Activated T-helper 1 cell treated with Interleukin-2 at 50 U/mL for 16 hours (primary cell): ENCODE data around the gene MAP3K4.

ENCODE experiments used
- DNase-seq: peaks from one replicate; pipeline ENCODE4 v3.0.0-alpha.2; 2020; ENCODE audit warnings: low read depth

The MAP3K4 gene

GRCh38 chr6:161125591-161125990, 134.0 kb downstream of the MAP3K4 start:
- no peak for DNase-seq

- no peak for DNase-seq
Measured at GRCh38 chr6:161127071-161127740, 135.6 kb downstream of the MAP3K4 start.

- no peak for DNase-seq
Measured at GRCh38 chr6:161128230-161128629, 136.7 kb downstream of the MAP3K4 start.

DNA sequence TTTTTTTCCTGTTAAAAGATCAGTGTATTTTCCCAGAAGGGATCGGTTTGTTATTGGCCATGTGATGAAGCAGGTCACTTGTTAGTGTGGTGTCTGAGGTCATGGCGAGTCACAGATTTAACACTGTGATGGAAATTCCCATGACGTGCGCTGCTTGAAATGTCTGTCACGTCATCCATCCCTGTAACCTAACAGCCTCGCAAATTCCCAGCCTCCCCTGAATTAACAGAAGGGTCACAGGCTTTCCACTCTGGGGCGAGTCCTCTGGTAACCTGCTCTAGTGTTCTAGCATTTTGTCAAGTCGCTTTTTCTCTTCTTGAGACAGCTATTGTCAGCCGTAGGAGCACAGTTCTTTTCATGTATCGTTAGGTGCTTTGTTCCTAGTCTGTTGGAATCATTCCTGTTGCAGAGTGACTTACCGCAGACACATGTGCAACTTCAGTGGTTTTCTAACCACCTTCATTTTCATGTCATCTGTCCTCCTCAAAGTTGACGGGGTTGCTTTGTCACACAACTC, 137.2 kb downstream of the MAP3K4 start:
- no peak for DNase-seq

DNA sequence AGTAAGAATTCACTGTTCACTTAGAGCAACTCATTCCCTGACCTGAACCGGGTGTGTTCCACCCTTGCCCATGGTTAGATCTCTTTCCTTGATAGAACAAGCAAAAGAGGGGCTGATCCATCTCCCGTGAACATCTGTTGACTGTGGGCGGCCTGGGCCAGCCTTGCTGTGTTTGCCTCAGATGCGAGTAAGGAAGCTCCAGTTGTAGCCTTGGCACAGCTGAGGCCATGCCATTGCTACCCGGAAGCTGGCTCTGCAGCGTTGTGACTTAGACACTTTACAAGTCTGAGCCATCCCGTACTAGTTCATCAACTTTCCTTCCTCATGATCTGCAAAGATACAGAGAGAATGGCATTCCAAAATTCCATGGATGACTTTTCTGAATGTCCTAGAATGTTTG, 139.0 kb downstream of the MAP3K4 start:
- DNase-seq, result no peak

DNA sequence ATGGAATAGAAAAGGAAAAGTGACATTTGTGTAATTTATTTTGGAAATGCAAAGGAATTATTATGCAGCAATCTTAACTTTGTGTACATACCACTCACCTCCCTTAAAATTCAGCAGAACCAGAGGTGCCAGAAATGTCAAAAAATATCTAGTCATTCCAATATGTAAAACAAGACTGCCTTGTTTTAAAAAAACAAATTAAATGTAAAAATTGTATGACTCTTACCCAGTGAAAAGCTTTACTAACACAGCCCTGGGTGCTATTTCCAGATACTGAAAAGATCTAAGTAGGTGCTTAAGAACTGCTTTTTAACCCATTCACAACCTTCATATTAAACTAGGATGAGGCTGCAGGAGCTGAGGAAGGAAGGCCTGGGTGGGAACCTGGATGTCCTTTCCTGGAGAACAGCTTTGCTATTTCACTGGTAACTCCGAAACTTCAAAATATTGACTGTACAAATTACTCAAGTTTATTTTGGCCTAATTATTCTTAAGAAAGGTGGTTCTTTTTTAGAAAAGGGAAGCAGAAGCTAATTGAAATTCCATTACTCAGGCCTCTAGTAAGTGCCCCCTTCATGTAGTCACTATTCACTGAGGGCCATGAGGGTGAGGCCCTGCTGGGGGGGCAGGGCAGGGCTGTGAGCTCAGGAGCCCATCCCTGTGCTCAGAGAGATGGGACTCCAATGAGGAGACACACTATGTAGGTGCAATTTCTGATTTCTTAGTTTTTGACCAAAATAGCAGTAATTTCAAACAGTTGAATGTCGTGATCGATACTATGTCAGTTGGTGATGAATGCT, 139.6 kb downstream of the MAP3K4 start:
- DNase-seq, result no peak

DNA sequence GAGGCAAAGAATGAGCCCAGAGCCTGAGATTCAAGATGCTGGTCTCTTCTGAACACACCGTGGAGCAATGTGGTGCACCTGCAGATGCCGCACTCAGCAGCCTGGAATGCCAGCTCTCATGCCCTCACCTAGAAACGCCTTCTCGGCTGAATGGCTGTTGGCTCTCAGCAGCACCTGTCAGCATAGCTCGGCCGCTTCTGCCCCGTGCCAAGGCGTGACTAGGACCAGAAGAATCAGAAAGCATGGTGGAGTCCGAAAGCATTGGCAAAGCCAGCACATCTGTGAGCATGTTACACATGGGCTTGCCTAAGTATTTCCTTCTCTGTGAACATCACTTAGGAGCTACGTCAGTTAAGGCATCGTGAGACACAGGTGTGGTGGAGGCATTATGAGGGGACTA, 140.8 kb downstream of the MAP3K4 start:
- no peak for DNase-seq

GRCh38 chr6:161133963-161134362, 142.4 kb downstream of the MAP3K4 start:
- DNase-seq, result no peak

DNA sequence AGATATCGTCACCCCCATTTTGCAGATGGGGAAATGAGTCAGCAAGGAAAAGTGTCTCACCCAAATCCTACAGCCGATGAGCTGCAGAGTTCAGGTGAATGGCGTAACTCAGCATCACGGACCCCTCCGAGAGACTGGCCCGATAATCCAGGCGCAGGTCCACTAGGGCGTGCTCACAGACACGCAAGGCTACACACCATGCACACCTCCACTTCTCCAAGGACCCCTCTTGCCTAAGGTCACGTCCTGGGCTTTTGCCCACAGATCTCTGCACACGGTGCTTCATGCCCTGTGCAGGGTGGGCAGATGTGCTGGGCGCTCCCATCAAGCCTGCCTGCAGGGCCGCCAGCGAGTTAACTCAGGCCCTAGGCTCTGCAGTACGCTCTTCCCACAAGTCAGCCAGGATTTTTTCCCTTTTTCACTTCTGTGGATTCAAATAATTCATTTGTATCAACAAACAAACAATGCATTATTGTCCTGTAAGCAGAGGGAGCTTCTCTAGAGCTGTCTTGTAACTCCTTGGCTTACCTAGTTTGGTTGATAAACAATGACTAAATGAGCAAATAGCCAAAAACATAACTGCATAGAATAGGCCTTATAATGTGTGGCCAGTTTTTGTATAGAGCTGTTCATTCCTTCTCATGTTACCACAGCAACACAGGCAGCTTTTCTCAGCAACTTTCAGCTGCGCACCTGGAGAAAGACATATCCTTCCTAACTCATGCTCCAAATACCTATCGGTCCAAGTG, 143.2 kb downstream of the MAP3K4 start:
- DNase-seq, result no peak

- DNase-seq, result no peak
Measured at GRCh38 chr6:161135695-161136591, 144.4 kb downstream of the MAP3K4 start.

DNA sequence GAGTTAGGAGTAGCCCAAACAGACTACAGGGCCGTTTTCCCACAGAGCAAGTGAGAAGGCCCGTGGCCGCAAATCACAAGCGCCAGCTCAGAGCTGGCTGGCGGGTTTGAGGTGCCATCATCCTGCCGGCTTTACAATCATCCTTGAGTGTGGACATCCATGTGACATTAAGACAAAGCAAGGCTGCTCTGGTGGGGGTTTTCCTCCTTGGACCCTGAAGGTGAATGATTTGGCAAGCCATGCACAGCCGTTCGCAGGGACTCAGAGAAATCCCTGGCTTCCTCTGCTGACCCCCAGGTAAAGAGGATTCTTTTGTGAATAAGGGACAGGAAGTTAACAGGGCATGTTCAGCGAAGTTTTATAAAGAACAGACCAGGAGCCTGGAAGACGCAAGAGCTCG, 145.1 kb downstream of the MAP3K4 start:
- DNase-seq, result no peak

DNA sequence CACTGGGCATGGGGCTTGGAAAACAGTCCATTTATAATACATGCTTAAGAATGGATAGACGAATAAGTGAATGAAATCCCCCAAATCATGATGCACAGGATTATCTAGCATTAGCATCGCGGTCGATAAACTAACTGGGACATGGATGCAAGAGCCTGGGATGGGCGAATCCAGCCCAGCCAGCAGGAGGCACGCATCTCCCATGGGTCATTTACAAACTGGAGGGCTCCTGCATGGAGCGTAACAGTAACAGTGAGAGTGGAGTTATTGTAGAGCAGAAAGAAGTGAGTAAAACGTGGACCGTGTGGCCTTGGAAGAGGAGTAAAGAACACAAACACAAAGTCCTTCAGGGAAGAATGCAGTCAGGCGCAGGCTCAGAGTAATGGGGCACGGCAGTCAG, 145.8 kb downstream of the MAP3K4 start:
- DNase-seq, result no peak

GRCh38 chr6:161137839-161138542, 146.4 kb downstream of the MAP3K4 start:
- DNase-seq, result no peak

DNA sequence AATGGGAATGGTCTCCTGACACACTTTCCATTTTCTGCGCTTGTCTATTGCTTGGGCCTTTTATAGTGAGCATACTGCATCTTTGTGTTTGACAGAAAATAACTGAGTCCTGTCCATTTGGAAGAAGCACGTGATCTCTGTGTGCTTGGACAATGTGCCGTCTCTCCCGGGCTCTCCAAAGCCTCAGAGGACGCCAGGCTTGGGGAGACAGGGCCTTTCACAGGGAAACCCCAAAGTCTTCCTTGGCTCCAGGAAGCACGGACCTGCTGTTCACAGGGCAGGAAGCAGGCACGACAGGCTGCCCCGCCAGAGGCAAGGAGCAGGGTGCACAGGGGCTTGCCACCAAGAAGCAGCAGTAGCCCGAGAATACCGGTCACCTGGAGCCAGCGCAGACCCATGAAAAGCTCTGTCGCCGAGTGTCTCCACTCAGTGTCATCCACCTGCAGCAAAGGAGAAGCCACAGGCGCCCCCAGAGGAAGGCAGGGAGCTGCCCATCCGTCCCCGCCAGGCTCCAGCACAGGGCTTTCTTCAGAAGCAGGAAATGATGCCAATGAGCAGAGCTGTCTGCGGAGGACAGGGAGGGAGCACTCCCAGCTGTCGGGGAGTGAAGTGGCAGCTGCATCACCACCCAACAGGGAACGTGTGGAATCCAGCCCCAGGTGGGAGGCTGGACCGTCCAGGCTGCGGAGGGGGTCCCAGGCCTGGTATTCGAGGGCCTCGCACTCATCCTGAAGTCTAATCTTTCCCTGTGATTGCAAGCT, 147.2 kb downstream of the MAP3K4 start:
- no peak for DNase-seq

DNA sequence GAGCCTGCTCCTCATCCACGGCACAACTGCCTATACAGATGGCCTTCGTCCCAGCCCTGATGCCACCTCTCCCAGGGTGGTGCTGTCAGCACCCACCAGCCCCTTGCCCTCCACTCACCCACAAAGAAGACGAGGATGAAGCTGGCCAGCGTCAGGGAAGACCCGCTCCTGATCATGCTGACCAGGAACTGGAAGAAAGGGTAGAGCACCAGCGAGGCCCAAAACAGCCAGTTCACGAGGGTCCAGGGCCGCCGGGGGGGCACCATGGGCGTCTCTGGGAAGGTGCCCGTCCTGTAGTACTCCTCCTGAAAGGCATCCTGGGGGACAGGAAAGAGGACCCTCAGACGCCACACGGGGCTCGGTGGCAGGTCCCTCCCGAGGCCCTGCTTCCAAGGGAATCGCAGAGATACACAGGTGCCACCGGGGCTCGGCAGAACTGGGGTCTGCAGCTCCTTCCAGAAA, 147.8 kb downstream of the MAP3K4 start:
- no peak for DNase-seq

DNA sequence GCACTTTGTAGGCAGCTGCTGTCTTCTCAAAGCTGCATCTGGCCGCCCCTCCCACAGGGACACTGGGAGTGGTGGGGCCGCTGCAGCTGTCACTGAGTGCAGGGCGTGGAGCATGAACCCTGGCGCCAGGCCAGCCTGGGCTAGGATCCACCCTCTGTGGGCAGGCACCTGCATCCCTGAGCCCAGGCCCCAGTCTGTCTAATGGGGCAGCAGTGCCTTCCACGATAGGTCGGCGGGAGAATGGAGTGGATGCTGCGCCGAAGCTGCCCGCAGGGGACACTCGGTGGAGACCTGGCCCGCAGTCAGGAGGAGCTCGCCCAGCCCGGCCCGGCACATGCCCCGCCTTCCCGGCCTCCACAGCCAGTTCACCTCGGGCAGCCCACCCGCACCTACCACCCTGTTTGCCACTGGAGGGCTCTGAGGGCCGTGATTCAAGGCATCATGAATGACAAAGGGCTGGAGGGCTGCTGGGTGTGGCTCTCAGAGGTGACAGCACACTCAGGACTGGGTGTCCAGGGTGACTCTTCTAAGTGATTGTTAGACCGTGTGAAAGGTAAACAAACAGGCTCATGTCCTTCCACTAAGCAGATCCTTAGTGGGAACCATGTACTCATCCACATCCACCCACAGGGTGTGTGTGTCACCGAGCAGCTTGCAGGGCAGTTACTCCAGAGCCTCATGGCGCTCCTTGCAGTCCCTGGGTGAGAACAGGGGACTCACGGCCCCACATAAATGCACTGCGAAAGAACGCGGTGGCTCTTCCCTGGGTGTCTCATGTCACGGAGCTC, 148.4 kb downstream of the MAP3K4 start:
- DNase-seq, result no peak

- DNase-seq, result no peak
Measured at GRCh38 chr6:161140554-161140875, 148.9 kb downstream of the MAP3K4 start.

DNA sequence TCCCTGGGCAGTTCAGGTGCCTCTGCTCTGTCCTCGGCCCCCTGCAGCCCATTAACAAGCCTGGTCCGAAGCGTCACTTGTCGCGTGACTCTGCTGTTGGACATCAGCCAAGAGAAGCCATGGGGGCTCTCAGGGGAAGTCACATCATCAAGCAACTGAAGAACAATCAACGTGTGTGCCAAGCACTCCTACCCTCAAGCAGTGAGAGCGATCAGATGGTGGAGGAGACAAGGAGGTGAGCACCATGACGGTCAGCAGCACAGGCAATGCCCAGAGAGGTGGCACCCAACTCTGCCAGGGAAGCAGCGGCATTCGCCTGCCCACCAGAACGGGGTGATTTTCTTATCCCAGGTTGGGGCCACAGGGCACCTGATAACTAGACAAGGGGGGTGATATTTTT, 149.6 kb downstream of the MAP3K4 start:
- DNase-seq, result no peak

GRCh38 chr6:161142957-161143296, 151.4 kb downstream of the MAP3K4 start:
- no peak for DNase-seq
